NT2/D1 (cell line): ENCODE measurements around the gene LILRA6.
"Not testable (repeated sequence)": the region's sequence is repeated elsewhere in the genome, so short reads cannot be mapped to it uniquely, and the experiment has no call there.

ENCODE experiments used
- DNase-seq: peaks from one replicate; pipeline ENCODE4 v3.0.0-alpha.2; 2011; ENCODE audit warnings: low read depth, low spot score
- H3K27me3 ChIP-seq: 2 replicates; pipeline ENCODE4 v1.6.0; 2011; ENCODE audit warnings: mild to moderate bottlenecking; ENCODE audit not compliant: insufficient read length, insufficient read depth
- H3K36me3 ChIP-seq: 2 replicates; pipeline ENCODE4 v1.6.1; 2011; ENCODE audit warnings: mild to moderate bottlenecking, low read length, mixed read lengths; ENCODE audit not compliant: insufficient read depth, insufficient read length
- H3K4me1 ChIP-seq: 2 replicates; pipeline ENCODE4 v1.5.1; 2011; ENCODE audit not compliant: insufficient read depth, insufficient read length
- H3K4me3 ChIP-seq: 2 replicates; pipeline ENCODE4 v1.5.1; 2011; ENCODE audit warnings: low read depth; ENCODE audit not compliant: insufficient read length
- H3K9ac ChIP-seq: 2 replicates; pipeline ENCODE4 v1.6.0; 2011; ENCODE audit warnings: low read depth; ENCODE audit not compliant: insufficient read length
- H3K9me3 ChIP-seq: 2 replicates; pipeline ENCODE4 v1.5.1; 2011; ENCODE audit warnings: mild to moderate bottlenecking, low read length; ENCODE audit not compliant: insufficient read depth
- SUZ12 ChIP-seq: IDR thresholded peaks from 2 replicates; pipeline ENCODE4 v1.6.1; 2011; ENCODE audit not compliant: insufficient read length, insufficient read depth; ENCODE audit errors: extremely low read depth
- YY1 ChIP-seq: IDR thresholded peaks from 2 replicates; pipeline ENCODE4 v1.6.1; 2011; ENCODE audit not compliant: insufficient read length, insufficient read depth
- ZNF274 ChIP-seq: IDR thresholded peaks from 2 replicates; pipeline ENCODE4 v1.6.1; 2011; ENCODE audit warnings: mild to moderate bottlenecking, low read depth, low read length

The LILRA6 gene

GRCh38 chr19:54209811-54210494, 32.6 kb downstream of the LILRA6 start:
- no peak for DNase-seq
- Histone ChIP-seq H3K36me3 (peaks cover 53% of the 10 kb centered on the region), H3K4me1 (peaks cover 23% of the 10 kb centered on the region), H3K4me3 (no peak overlapping the region), H3K9me3 (no peaks in the 10 kb centered on the region; the same call in 1 of the 2 replicates), H3K27me3 (no peaks in the 10 kb centered on the region), H3K9ac (no peak overlapping the region)
- TF ChIP-seq ZNF274: no peak
- TF ChIP-seq YY1: no peak
- no peak for TF ChIP-seq SUZ12

GRCh38 chr19:54209058-54209810, 33.4 kb downstream of the LILRA6 start:
- Histone ChIP-seq H3K9ac (no peak overlapping the region), H3K36me3 (peaks cover 60% of the 10 kb centered on the region), H3K4me3 (no peak overlapping the region), H3K27me3 (no peaks in the 10 kb centered on the region), H3K9me3 (no peaks in the 10 kb centered on the region), H3K4me1 (peaks cover 25% of the 10 kb centered on the region)
- TF ChIP-seq ZNF274 (no peak), SUZ12 (no peak), YY1 (no peak)
- DNase-seq: no peak

- DNase-seq: no peak
- TF ChIP-seq YY1 (no peak), ZNF274 (no peak), SUZ12 (no peak)
- H3K4me1 ChIP-seq: peaks cover 25% of the 10 kb centered on the region
- peaks cover 65% of the 10 kb centered on the region for H3K36me3 ChIP-seq
- no peaks in the 10 kb centered on the region for H3K27me3 ChIP-seq
- no peak overlapping the region for H3K9ac ChIP-seq
- no peaks in the 10 kb centered on the region for H3K9me3 ChIP-seq
- H3K4me3 ChIP-seq: no peak overlapping the region
Observed at GRCh38 chr19:54208784-54209057, 33.9 kb downstream of the LILRA6 start.

- TF ChIP-seq YY1: no peak
- TF ChIP-seq SUZ12: no peak
- TF ChIP-seq ZNF274: no peak
- Histone ChIP-seq H3K9me3 (no peaks in the 10 kb centered on the region), H3K36me3 (peaks cover 70% of the 10 kb centered on the region), H3K27me3 (no peaks in the 10 kb centered on the region), H3K4me3 (no peak overlapping the region), H3K9ac (no peak overlapping the region), H3K4me1 (peaks cover 28% of the 10 kb centered on the region)
- no peak for DNase-seq
Observed at GRCh38 chr19:54207983-54208783, 34.4 kb downstream of the LILRA6 start.

GRCh38 chr19:54207676-54207982, 35.0 kb downstream of the LILRA6 start:
- H3K9me3 ChIP-seq: no peaks in the 10 kb centered on the region
- H3K36me3 ChIP-seq: peaks cover 76% of the 10 kb centered on the region
- H3K9ac ChIP-seq: no peak overlapping the region
- no peak for DNase-seq
- no peaks in the 10 kb centered on the region for H3K27me3 ChIP-seq
- peaks cover 29% of the 10 kb centered on the region for H3K4me1 ChIP-seq
- TF ChIP-seq SUZ12 (no peak), YY1 (no peak), ZNF274 (no peak)
- H3K4me3 ChIP-seq: no peak overlapping the region

GRCh38 chr19:54207193-54207592, 35.4 kb downstream of the LILRA6 start:
- not testable (repeated sequence) for H3K9me3 ChIP-seq, H3K27me3 ChIP-seq, H3K9ac ChIP-seq, H3K4me3 ChIP-seq, DNase-seq
- Histone ChIP-seq H3K4me1 (peaks cover 29% of the 10 kb centered on the region), H3K36me3 (peaks cover 80% of the 10 kb centered on the region)

GRCh38 chr19:54206831-54207177, 35.8 kb downstream of the LILRA6 start:
- Histone ChIP-seq H3K4me1 (peaks cover 29% of the 10 kb centered on the region), H3K9ac (no peak overlapping the region), H3K9me3 (no peaks in the 10 kb centered on the region), H3K36me3 (peaks cover 84% of the 10 kb centered on the region), H3K4me3 (no peak overlapping the region), H3K27me3 (no peaks in the 10 kb centered on the region)
- no peak for DNase-seq
- no peak for TF ChIP-seq SUZ12
- no peak for TF ChIP-seq YY1
- TF ChIP-seq ZNF274: no peak
